DMS 273 (cell line): ENCODE data around the gene TNFRSF11A.

Experiments
- DNase-seq: peaks from one replicate; lab custom pipeline; 2025; ENCODE audit not compliant: unreplicated experiment; lab: John Stamatoyannopoulos, UW

The TNFRSF11A gene

GRCh38 chr18:62407660-62408059, 82.5 kb downstream of the TNFRSF11A start:
- DNase-seq = no peak

GRCh38 chr18:62409821-62410220, 84.7 kb downstream of the TNFRSF11A start:
- no peak for DNase-seq

DNA sequence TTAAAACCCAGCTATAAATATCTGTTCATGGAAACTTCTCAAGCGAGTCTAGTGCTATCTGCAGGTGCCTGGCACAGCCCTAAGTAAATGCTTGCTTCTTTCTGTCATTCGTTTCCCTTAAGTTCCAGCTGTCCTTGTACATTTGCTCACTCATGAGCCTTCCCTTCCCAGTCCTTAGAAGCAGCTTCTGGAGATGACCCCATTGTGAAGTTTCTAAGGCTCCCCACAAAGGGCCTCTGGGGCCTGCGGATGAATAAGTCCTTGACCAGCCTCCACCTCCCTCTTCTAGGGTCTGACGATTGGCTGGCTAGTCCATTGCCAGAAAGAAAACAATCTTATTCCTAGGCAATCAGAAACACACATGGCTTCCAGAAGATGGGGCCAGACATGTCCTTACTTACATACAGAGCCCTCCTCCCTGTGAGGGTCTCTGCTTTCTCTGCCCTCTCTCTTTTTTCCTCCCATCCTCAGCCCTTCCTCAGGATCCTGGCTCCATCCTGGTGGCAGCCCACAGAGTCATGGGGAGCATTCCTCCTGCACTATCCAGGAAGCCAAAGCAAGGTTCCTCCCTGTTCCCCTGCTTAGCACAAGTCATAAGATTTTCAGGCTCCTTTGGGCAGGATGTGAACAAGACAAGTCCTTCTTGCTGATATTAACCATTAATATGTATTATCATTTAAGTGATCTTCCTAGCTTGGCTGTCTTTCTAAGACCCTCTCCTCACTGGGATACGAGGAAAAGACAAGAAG, 87.3 kb downstream of the TNFRSF11A start:
- no peak for DNase-seq

DNA sequence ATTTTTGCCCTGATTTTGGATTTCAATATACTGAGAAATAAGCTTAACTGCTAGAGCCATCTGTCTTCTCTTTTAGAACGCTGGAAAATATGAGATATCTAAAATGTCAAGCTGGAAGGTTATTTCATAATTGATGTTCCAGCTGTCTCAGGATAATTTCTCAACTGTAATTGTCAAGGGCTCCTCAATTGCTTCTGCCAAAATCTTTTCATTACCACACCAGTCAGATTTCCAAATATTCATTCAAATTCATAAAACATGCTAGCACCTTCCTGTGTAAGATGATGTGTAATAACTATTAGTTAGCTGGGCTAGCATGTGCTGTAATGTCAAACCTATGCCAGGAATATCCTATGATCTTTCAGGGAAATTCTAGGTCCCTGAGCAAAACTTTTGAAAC, 88.1 kb downstream of the TNFRSF11A start:
- no peak for DNase-seq

DNA sequence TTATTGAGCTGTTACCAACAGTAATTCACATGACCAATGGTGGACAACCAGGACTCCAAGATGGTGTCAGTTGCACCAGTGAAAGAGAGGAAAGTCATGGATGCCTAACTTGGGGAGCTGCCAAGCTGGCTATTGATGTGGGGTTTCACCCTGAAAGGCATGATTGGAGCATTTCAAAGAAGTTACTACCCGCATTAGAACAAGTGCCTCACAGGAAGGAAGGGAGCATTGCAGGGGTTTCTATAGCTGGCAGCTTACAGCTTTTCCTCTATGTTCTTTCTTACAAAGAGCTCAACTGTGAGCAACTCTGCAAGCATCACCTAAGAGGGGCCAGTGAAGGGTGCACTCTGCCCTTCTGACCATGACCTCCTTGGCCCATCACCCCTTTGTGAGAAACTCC, 93.1 kb downstream of the TNFRSF11A start:
- no peak for DNase-seq

DNA sequence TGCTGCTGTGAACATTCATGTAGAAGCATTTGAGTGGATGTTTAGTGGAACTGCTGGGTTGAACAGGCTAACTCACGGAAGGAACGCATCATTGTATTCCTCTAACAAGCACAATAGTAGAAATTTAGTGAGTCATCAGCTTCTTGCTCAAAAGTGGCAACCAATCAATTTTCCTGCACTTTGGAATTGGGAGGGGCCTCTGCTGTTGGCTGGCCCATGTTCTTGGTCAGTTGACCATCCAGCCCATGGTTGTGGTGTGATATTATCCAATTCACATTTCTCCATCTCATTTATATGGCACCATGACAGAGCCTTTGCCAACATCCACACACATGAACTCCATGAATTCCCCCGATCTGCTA, 95.0 kb downstream of the TNFRSF11A start:
- no peak for DNase-seq

- no peak for DNase-seq
These were observed 95.6 kb downstream of the TNFRSF11A start for GRCh38 chr18:62420513-62421209.

DNA sequence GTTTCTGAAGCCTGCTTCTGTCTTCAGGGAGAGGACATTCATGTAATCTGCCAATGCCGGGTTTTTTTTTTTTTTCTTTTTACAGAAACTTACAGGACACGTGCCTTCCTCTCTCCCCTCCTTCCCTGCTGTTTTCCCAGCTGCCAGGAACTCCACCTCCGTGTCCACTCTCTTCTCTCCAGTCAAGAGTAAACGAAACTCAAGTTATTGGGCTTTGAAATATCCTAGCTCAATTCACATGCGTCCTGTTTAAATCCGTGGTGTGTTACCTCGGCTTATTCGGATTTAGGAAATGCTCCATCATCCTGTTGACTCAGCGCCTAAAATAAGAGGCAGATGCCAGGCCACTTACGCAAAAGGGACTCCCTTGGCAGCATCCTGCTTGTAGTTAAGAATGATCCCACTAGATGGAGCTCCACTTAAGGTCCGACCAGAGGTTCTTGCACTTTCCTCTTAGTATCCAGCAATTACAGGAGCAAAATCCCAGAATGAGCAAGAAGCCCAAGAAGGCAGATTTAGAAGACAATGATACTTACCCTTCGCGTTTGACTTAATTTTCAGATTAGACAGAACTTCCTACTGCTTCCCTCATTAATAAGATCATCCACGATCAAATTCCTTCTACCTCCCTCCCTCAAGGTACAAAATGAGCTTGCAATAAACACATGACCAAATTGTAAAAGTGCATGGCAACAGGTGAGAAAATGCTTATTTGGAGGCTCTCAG, 100.5 kb downstream of the TNFRSF11A start:
- DNase-seq = peak; percentile 97

DNA sequence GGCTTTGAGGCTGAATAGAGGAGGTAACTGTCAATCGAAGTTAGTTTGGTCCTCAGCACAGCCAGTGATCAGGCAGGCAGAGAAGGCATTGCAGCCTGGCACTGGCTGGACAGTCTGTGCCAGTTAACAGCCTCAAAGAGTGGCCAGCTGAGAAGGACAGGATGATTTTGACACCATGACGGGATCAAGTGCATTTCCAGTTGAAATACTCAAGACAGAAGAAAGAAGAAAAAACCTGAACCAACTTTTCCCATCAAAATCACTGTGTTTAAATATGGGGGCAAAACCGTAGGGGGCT, 101.0 kb downstream of the TNFRSF11A start:
- DNase-seq = no peak

GRCh38 chr18:62432176-62432575, 107.1 kb downstream of the TNFRSF11A start:
- DNase-seq = no peak

GRCh38 chr18:62434798-62435197, 109.7 kb downstream of the TNFRSF11A start:
- DNase-seq = no peak

GRCh38 chr18:62435435-62436031, 110.4 kb downstream of the TNFRSF11A start:
- DNase-seq = no peak

- no peak for DNase-seq
These were observed 111.6 kb downstream of the TNFRSF11A start for GRCh38 chr18:62436636-62437234.

GRCh38 chr18:62437235-62438017, 112.3 kb downstream of the TNFRSF11A start:
- peak; percentile 58 for DNase-seq

DNA sequence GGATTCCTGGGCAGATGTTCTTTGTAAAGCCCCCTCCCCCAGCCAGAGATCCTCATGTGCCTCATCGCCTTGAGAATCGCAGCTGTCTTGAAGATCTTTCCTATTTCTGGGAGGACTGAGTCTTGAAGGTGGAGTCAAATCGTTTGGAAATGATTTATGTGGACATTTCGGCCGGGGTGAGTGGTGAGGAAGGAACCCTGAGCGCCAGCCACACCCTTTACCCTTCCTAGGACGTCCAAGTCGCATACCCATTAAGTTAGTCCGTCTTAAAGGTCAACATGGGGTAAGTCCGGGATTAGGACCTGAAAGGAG, 112.9 kb downstream of the TNFRSF11A start:
- no peak for DNase-seq

DNA sequence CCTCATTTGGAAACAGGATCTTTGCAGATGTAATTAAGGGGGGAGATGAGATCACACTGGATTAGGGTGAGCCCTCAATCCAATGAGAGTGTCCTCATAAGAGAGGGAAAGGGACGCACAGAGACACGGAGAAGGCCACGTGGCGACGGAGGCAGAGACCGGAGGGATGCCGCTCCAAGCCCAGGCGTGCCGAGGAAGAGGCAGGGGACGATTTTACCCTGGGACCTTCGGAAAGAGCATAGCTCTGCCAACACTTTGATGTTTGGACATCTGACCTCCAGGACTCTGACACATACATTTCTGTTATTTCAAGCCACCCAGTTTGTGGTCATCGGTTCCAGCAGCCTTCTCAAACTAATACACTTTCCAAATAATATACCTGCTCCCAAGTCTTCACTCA, 113.3 kb downstream of the TNFRSF11A start:
- DNase-seq = no peak

DNA sequence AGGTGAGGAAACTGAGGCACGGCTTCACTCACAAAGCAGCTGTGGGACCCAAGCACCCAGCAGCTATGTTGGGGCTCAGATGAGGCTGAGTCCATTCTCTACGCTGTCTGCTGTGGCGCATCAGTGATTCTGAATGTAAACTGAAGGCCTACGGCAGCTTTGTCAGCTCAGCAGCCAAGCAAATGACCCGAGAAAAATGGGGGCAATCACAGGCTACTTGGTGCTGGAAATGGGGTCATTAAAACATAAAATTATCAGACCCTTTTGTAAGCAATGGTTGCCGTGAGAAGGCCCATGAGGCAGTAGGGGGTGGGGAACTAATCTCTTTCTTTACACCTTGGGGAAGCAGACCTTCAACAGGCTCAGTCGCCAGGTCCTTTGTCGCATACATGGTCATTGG, 113.8 kb downstream of the TNFRSF11A start:
- no peak for DNase-seq
